Activated CD4-positive, alpha-beta T cell treated with anti-CD3 and anti-CD28 coated beads, Interleukin-2, amount 50 U/mL, for 24 hours (primary cell): ENCODE results near the gene SLC9A4.

Experiments used
- DNase-seq, 2 donors: peaks; one replicate each; pipeline ENCODE4 v3.0.0-alpha.2; 2020; ENCODE audit warnings: low read depth in 1 of 2, low spot score in 1 of 2

SLC9A4 gene

GRCh38 chr2:102473020-102473419, at the start of gene SLC9A4:
Gene SLC9A4, plus strand, starts transcription at chr2:102473226. Its CDS starts 534 bp downstream, at chr2:102473760.
- peak; percentile 20 to 47 for DNase-seq

- DNase-seq: no peak
Observed at GRCh38 chr2:102423368-102423767, 49.7 kb upstream of the SLC9A4 start.

- DNase-seq: no peak
Observed at GRCh38 chr2:102424754-102425153, 48.3 kb upstream of the SLC9A4 start.

- DNase-seq: no peak
Observed at GRCh38 chr2:102425441-102426132, 47.4 kb upstream of the SLC9A4 start.

GRCh38 chr2:102427249-102427648, 45.8 kb upstream of the SLC9A4 start:
- no peak for DNase-seq

- no peak for DNase-seq
Observed at GRCh38 chr2:102428573-102428972, 44.5 kb upstream of the SLC9A4 start.

- DNase-seq: no peak
Observed at GRCh38 chr2:102432386-102432785, 40.6 kb upstream of the SLC9A4 start.

GRCh38 chr2:102433973-102434654, 38.9 kb upstream of the SLC9A4 start:
- DNase-seq: no peak

- DNase-seq: no peak
Observed at GRCh38 chr2:102434655-102435381, 38.2 kb upstream of the SLC9A4 start.

- DNase-seq: no peak
Observed at GRCh38 chr2:102435741-102436140, 37.3 kb upstream of the SLC9A4 start.

GRCh38 chr2:102436323-102436722, 36.7 kb upstream of the SLC9A4 start:
- DNase-seq: peak in 1 of 2 donors; percentile 17

- DNase-seq: no peak
Observed at GRCh38 chr2:102437122-102437521, 35.9 kb upstream of the SLC9A4 start.

GRCh38 chr2:102438111-102438510, 34.9 kb upstream of the SLC9A4 start:
- DNase-seq: no peak

GRCh38 chr2:102438578-102438977, 34.4 kb upstream of the SLC9A4 start:
- DNase-seq: no peak

GRCh38 chr2:102439065-102439695, 33.8 kb upstream of the SLC9A4 start:
- DNase-seq: no peak

- DNase-seq: peak in 1 of 2 donors; percentile 51
Observed at GRCh38 chr2:102442967-102443828, 29.8 kb upstream of the SLC9A4 start.

GRCh38 chr2:102444233-102444632, 28.8 kb upstream of the SLC9A4 start:
- no peak for DNase-seq

GRCh38 chr2:102446936-102447335, 26.1 kb upstream of the SLC9A4 start:
- no peak for DNase-seq

- peak; percentile 36 to 60 for DNase-seq
Observed at GRCh38 chr2:102449370-102449974, 23.6 kb upstream of the SLC9A4 start.

- DNase-seq: no peak
Observed at GRCh38 chr2:102451968-102452367, 21.1 kb upstream of the SLC9A4 start.
